Fibroblast of lung (primary cell): ENCODE measurements around the gene LRP1-AS. TPM values are rescaled to one million over a fixed set of nuclear protein-coding genes. Genes with fewer than 3 reads are reported as not detected.

Experiments
- DNase-seq, 2 donors: peaks; one replicate each; pipeline versions ENCODE4 v3.0.0 to v3.0.0-alpha.2; 2010; ENCODE audit warnings: low read depth in 2 of 2
- H2AFZ ChIP-seq: 2 replicates; pipeline ENCODE4 v1.5.1; 2012; ENCODE audit warnings: low read length, control low read depth, inconsistent platforms
- H3K27ac ChIP-seq: 2 replicates; pipeline ENCODE4 v1.5.1; 2011; ENCODE audit warnings: low read length, control low read depth; ENCODE audit not compliant: insufficient read depth
- H3K27me3 ChIP-seq: 2 replicates; pipeline ENCODE4 v1.5.1; 2011; ENCODE audit warnings: mild to moderate bottlenecking, low read length; ENCODE audit not compliant: control insufficient read depth, insufficient read depth
- H3K36me3 ChIP-seq: 2 replicates; pipeline ENCODE4 v1.5.1; 2011; ENCODE audit warnings: low read length; ENCODE audit not compliant: control insufficient read depth, insufficient read depth
- H3K4me1 ChIP-seq: 2 replicates; pipeline ENCODE4 v1.5.1; 2011; ENCODE audit warnings: low read length; ENCODE audit not compliant: control insufficient read depth, insufficient read depth; ENCODE audit errors: extremely low read depth
- H3K4me2 ChIP-seq: 2 replicates; pipeline ENCODE4 v1.5.1; 2011; ENCODE audit warnings: low read length, control low read depth; ENCODE audit not compliant: insufficient read depth; ENCODE audit errors: extremely low read depth
- H3K4me3 ChIP-seq, 4 experiments: fragments of 200-600 bp in 1 of 4; sonication (generic) in 1 of 4; replicated peaks in 1 of 4; 2 replicates each; pipeline ENCODE4 v1.5.1; 2011 to 2016; ENCODE audit warnings: low read length in 4 of 4, low read depth in 3 of 4, mild to moderate bottlenecking in 3 of 4, control low read depth in 2 of 4, inconsistent platforms in 1 of 4, mixed read lengths in 1 of 4; ENCODE audit not compliant: insufficient read depth in 1 of 4; ENCODE audit errors: control extremely low read depth in 1 of 4
- H3K79me2 ChIP-seq: 2 replicates; pipeline ENCODE4 v1.5.1; 2012; ENCODE audit warnings: mild to moderate bottlenecking, low read length, inconsistent platforms; ENCODE audit not compliant: control insufficient read depth, insufficient read depth
- H3K9ac ChIP-seq: 2 replicates; pipeline ENCODE4 v1.5.1; 2011; ENCODE audit warnings: mild to moderate bottlenecking, low read length, control low read depth; ENCODE audit not compliant: insufficient read depth
- H3K9me3 ChIP-seq: 2 replicates; pipeline ENCODE4 v1.5.1; 2012; ENCODE audit warnings: low read depth, low read length; ENCODE audit not compliant: control insufficient read depth, insufficient read depth
- H4K20me1 ChIP-seq: 2 replicates; pipeline ENCODE4 v1.5.1; 2011; ENCODE audit warnings: low read length; ENCODE audit not compliant: control insufficient read depth, insufficient read depth; ENCODE audit errors: extremely low read depth
- EZH2 ChIP-seq: IDR thresholded peaks from 2 replicates; pipeline ENCODE4 v1.5.1; 2012; ENCODE audit warnings: low read length, control low read depth, mild to moderate bottlenecking; ENCODE audit errors: missing control alignments
- polyA plus RNA-seq, 2 donors: library from polyadenylated mRNA; depleted of rRNA in 1 of 2; stranded (reverse) in 1 of 2; unstranded in 1 of 2; fragments of >200 nt; gene quantifications; 2 replicates each; pipeline ENCODE4 v1.2.1, GENCODE V29; 2011 to 2012; ENCODE audit warnings: missing spikeins in 1 of 2
- total RNA-seq: library from RNA; depleted of rRNA; stranded (reverse); fragments of >200 nt; gene quantifications from 2 replicates; pipeline ENCODE4 v1.2.1, GENCODE V29; 2014
- TF ChIP-seq, protein P1 (sequence below), 2 donors: IDR thresholded peaks in 1 of 2; conservative IDR thresholded peaks in 1 of 2; 1 replicate in 1 of 2; 2 replicates in 1 of 2; pipeline ENCODE4 v1.5.1; 2011 to 2012; ENCODE audit warnings: low read length in 2 of 2, control low read depth in 1 of 2, inconsistent platforms in 1 of 2, low read depth in 1 of 2, mild to moderate bottlenecking in 1 of 2

Gene LRP1-AS
- total and polyA plus RNA-seq, 2 donors (not counting 1 experiment from before 2014, with no cell fraction given) = not detected

DNA sequence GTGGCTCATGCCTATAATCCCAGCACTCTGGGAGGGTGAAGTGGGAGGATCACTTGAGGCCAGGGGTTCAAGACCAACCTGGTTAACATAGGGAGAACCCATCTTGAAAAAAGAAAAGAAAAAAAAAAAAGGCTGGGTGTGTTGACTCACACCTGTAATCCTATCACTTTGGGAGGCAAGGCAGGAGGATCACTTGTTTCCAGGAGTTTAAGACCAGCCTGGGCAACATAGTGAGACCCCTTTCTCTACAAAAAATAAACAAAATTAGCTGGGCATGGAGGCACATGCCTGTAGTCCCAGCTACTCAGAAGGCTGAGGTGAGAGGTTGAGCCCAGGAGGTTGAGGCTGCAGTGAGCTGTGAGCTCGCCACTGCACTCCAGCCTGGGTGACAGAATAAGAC, 23.0 kb upstream of the LRP1-AS start:
- Histone ChIP-seq H3K79me2 (no peaks in the 10 kb centered on the region), H3K27ac (no peak overlapping the region)
- TF ChIP-seq EZH2 = no peak
- TF ChIP-seq, protein P1, sequence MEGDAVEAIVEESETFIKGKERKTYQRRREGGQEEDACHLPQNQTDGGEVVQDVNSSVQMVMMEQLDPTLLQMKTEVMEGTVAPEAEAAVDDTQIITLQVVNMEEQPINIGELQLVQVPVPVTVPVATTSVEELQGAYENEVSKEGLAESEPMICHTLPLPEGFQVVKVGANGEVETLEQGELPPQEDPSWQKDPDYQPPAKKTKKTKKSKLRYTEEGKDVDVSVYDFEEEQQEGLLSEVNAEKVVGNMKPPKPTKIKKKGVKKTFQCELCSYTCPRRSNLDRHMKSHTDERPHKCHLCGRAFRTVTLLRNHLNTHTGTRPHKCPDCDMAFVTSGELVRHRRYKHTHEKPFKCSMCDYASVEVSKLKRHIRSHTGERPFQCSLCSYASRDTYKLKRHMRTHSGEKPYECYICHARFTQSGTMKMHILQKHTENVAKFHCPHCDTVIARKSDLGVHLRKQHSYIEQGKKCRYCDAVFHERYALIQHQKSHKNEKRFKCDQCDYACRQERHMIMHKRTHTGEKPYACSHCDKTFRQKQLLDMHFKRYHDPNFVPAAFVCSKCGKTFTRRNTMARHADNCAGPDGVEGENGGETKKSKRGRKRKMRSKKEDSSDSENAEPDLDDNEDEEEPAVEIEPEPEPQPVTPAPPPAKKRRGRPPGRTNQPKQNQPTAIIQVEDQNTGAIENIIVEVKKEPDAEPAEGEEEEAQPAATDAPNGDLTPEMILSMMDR (conservative IDR thresholded peaks at IDR 0.05 in 1 of 2, IDR thresholded peaks at IDR 0.05 in 1 of 2; ENCODE audit: low read depth in 1 of 2, low read length in 2 of 2) = no peak

DNA sequence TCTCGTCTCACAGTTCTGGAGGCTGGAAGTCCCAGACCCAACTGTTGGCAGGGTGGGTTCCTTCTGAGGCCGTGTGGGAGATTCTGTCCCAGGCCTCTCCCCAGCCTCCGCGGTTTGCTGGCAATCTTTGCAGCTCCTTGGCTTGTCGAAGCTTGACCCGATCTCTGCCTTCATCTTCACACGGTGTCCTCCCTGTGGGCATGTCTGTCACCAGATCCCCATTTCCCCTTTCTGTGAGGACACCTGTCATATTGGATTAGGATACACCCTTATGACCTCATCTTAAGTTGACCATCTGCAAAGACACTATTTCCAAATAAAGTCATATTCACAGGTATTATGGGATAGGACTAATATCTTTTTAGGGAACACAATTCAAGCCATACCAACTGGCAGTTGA, 22.6 kb upstream of the LRP1-AS start:
- no peaks in the 10 kb centered on the region for H3K79me2 ChIP-seq

More for the DNA sequence above, 23.0 kb upstream of the LRP1-AS start:
- H3K4me1 ChIP-seq = peaks cover 13% of the 10 kb centered on the region
- peaks cover 66% of the 10 kb centered on the region for H3K36me3 ChIP-seq
- DNase-seq = no peak
- no peak overlapping the region for H2AFZ ChIP-seq
- no peaks in the 10 kb centered on the region for H4K20me1 ChIP-seq
- no peaks in the 10 kb centered on the region for H3K9me3 ChIP-seq
- H3K4me2 ChIP-seq = no peak overlapping the region
- no peak overlapping the region for H3K9ac ChIP-seq
- no peaks in the 10 kb centered on the region for H3K27me3 ChIP-seq
- H3K4me3 ChIP-seq = no peak overlapping the region

DNA sequence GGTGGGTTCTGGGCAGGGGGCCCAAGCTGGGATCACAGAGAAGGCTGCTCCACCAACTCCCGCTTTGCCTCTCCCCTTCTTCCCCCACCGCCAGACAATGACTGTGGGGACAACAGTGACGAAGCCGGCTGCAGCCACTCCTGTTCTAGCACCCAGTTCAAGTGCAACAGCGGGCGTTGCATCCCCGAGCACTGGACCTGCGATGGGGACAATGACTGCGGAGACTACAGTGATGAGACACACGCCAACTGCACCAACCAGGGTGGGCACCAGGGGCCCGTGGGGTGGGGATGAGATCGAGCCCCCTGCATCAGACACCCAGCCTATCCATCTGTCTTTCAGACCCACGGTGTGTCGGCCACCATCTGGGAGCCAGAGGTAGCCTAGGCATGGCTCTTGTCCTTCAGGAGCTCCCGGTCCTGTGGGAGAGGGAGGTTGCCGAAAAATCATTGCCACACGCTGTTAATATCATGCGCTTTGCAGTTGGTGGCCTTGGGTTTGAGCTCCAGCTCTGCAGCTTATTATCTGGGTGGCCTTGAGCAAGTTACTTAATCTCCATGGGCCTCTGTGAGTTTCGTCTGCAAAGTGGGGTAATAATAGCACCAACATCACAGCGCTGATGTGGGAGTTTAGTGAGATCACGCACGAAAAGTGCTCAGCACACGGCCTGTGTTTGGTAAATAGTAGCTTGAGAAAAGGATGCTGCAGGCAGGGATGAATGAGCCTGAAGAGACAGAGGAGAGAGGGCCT, 21.8 kb upstream of the LRP1-AS start:
- H2AFZ ChIP-seq = no peak overlapping the region
- no peaks in the 10 kb centered on the region for H4K20me1 ChIP-seq

More for the DNA sequence above, 22.6 kb upstream of the LRP1-AS start:
- no peak overlapping the region for H3K4me3 ChIP-seq
- DNase-seq = no peak
- no peak overlapping the region for H3K4me2 ChIP-seq
- no peak overlapping the region for H3K9ac ChIP-seq
- peaks cover 66% of the 10 kb centered on the region for H3K36me3 ChIP-seq
- H3K4me1 ChIP-seq = peaks cover 13% of the 10 kb centered on the region
- no peak overlapping the region for H2AFZ ChIP-seq
- H3K27ac ChIP-seq = no peak overlapping the region
- H3K27me3 ChIP-seq = no peaks in the 10 kb centered on the region
- TF ChIP-seq, protein P1 (conservative IDR thresholded peaks at IDR 0.05 in 1 of 2, IDR thresholded peaks at IDR 0.05 in 1 of 2; ENCODE audit: low read depth in 1 of 2, low read length in 2 of 2) = no peak
- H4K20me1 ChIP-seq = no peaks in the 10 kb centered on the region
- H3K9me3 ChIP-seq = no peaks in the 10 kb centered on the region

More for the DNA sequence above, 21.8 kb upstream of the LRP1-AS start:
- H3K79me2 ChIP-seq = no peaks in the 10 kb centered on the region
- no peak overlapping the region for H3K9ac ChIP-seq
- H3K4me1 ChIP-seq = peaks cover 15% of the 10 kb centered on the region
- DNase-seq = no peak
- no peak overlapping the region for H3K4me2 ChIP-seq
- H3K36me3 ChIP-seq = peaks cover 65% of the 10 kb centered on the region
- H3K27ac ChIP-seq = no peak overlapping the region
- H3K4me3 ChIP-seq = no peak overlapping the region
- no peaks in the 10 kb centered on the region for H3K9me3 ChIP-seq
- no peak for TF ChIP-seq EZH2
- TF ChIP-seq, protein P1 (conservative IDR thresholded peaks at IDR 0.05 in 1 of 2, IDR thresholded peaks at IDR 0.05 in 1 of 2; ENCODE audit: low read depth in 1 of 2, low read length in 2 of 2) = no peak
- no peaks in the 10 kb centered on the region for H3K27me3 ChIP-seq
